ENCODE results near the gene AKAP13. TPM values are rescaled to one million over a fixed set of nuclear protein-coding genes. Genes with fewer than 3 reads are reported as not detected.

Gene AKAP13
- total and polyA plus RNA-seq, 2 donors: 84.2 to 206 TPM

DNA sequence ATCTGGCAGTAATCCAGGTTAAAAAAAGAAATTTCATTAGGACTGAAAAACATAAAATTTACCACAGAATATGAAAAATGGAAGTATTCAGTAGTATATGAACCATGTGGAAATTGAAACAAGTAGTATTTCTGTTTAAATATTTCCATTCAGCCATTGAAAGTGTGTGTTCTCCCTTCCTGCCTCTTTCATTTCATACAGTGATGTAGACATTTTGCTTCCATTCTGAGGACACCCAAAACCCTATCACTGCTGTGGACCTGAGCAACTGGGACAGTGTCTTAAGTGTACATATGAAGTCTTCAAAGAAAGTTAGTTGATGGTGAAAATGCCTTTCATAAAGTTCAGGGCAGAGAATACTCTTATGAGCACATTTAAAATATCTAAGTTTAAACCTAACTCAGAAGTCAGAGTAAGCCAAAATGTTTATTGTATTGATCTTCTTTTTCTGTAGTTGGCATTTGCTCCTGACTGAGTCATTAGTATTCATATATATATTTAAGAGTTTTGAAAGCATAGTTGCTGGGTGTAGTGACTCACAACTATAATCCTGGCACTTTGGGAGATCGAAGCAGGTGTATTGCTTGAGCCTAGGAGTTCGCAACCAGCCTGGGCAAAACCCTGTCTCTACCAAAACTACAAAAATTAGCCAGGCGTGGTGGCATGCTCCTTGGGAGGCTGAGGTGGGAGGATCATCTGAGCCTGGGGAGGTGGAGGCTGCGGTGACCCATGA, 215.6 kb downstream of the AKAP13 start:
- H3K27ac ChIP-seq (ENCODE audit: low read depth): no peak overlapping the region
- no peaks in the 10 kb centered on the region for H3K36me3 ChIP-seq (ENCODE audit: insufficient read depth)
- DNase-seq (ENCODE audit: extremely low spot score): no peak
- H3K4me1 ChIP-seq (ENCODE audit: insufficient read depth): no peaks in the 10 kb centered on the region
- WGBS: 95% methylated on average over 4 of the region's 4 CpGs
- H3K4me3 ChIP-seq (ENCODE audit: low read depth, low read length): no peak overlapping the region

DNA sequence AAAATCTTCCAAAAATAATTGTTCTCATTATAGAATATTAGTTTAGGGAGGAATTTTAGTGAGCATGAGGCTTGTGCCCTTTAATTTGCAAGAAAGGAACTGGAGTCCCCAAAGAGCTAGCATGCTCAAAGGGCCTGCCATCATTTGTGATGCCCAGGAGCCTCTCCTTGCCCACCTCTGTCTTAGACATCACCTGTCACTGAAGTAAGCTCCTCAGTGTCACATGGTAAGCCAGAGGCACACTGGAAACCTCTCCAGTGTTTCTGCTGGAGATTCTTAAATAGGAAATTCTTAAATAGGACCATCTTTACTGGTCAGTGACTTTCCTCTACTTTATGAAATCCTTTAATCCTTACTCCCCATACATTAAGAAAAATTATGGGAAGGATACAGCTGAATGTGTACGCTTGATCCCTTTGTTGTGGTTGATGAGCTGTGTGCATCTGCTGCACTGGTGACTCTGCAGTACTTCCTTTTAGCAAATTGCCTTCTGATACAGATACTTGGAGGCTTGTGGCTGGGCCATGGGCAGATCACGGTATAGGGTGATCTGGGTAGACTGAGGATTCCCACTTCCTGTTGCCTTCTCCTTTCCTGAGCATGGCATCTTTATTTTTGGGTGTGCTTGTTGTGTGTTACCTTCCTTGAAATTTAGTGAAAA, 216.9 kb downstream of the AKAP13 start:
- no peaks in the 10 kb centered on the region for H3K36me3 ChIP-seq (ENCODE audit: insufficient read depth)
- WGBS: 92% methylated on average over 2 of the region's 2 CpGs
- no peaks in the 10 kb centered on the region for H3K4me1 ChIP-seq (ENCODE audit: insufficient read depth)
- DNase-seq (ENCODE audit: extremely low spot score): no peak
- no peak overlapping the region for H3K27ac ChIP-seq (ENCODE audit: low read depth)
- no peak overlapping the region for H3K4me3 ChIP-seq (ENCODE audit: low read depth, low read length)

DNA sequence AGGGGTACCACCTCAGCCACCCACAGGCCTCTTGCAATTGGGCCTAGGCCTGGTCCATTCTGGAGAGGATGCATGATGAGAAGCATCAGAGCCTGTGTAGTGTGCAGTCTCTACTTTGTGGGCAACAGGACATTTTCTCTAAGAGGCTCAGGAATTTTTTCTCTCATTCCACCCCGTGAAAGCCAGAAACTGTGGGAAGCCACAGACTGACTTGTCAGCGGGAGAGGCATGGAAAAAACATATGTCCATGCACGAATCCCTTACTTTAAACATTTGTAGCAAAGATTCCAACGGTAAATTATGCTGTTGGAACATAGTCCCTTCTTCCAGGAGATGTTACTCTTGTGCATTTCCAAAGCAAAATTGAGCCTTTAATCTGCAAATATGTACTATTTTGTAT, 217.8 kb downstream of the AKAP13 start:
- H3K27ac ChIP-seq (ENCODE audit: low read depth): no peak overlapping the region
- no peak for DNase-seq (ENCODE audit: extremely low spot score)
- H3K36me3 ChIP-seq (ENCODE audit: insufficient read depth): no peaks in the 10 kb centered on the region
- no peaks in the 10 kb centered on the region for H3K4me1 ChIP-seq (ENCODE audit: insufficient read depth)
- WGBS: 45% methylated on average over 4 of the region's 4 CpGs
- H3K4me3 ChIP-seq (ENCODE audit: low read depth, low read length): no peak overlapping the region

DNA sequence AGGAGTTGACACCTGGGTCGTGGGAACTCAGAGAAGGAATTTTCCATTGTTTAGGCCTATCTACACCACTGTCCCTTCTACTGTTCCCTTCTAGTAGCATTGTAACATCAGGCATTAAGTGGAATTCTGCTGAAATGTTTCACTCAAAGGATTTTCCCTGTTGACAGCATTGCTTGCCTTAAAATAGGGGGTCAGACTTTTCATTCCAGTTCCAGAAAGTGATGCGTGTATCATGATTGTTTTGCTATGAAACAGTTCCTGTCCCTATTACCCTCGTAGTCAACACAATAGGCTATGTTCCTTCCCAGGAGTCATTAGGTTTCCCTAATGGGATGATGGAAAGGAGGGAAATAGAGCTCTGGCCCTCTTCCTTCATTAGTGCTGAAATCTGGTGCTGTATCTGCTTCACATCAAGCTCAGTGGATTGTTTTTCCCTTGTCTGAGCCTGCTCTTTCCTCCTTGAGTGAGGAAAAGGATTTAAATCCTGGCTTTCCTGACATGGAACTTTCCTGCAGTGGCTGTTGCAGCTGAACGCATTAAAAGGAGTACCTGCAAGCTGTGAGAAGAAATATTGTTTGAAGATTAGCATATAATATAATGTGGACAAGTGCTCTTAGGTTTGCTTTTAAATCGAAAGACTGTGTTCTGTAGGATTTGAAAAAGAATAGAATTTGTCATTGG, 218.5 kb downstream of the AKAP13 start:
- Histone ChIP-seq H3K27ac (ENCODE audit: low read depth) (no peak overlapping the region), H3K4me1 (ENCODE audit: insufficient read depth) (no peaks in the 10 kb centered on the region), H3K36me3 (ENCODE audit: insufficient read depth) (no peaks in the 10 kb centered on the region), H3K4me3 (ENCODE audit: low read depth, low read length) (no peak overlapping the region)
- WGBS: 72% methylated on average over 5 of the region's 5 CpGs
- DNase-seq (ENCODE audit: extremely low spot score): no peak

DNA sequence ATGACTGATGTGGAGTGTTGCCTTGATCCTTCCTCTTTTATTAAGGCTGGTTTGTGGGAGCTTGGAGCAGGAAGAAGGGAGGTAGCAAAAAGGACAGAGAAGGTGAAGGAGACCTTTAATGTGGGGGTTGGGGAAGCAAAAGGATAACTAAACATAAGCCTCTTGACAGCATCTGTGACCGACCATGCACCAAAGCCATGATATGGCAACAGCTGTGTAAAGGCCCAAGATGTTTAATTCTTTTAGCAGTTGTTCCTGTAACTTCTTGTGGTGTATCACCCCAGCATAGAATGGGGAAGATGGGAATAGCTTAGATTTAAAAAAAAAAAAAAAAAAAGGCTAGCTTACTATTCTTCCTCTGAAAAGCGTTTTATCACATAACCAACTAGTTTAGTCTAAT, 219.6 kb downstream of the AKAP13 start:
- Histone ChIP-seq H3K4me1 (ENCODE audit: insufficient read depth) (no peaks in the 10 kb centered on the region), H3K36me3 (ENCODE audit: insufficient read depth) (no peaks in the 10 kb centered on the region), H3K27ac (ENCODE audit: low read depth) (no peak overlapping the region), H3K4me3 (ENCODE audit: low read depth, low read length) (no peak overlapping the region)
- no peak for DNase-seq (ENCODE audit: extremely low spot score)
- WGBS: 92% methylated on average over 2 of the region's 2 CpGs

DNA sequence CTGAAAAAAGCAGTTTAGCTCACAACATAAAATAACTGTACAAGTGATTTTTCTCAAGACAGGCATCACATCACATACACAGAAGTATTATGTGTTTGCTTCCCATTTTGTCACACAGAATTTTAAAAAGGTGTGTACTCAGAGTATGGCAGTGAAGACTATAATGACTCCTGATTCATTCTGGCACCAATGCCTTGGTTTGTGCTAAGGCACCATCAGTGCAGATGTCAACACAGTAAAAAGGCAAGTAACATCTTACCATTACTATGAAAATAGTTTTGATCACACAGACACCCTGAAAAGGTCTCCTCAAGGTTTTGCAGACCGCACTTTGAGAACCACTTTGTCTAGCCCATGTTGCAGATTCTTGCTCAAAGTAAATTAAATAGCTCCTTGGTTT, 222.8 kb downstream of the AKAP13 start:
- no peaks in the 10 kb centered on the region for H3K36me3 ChIP-seq (ENCODE audit: insufficient read depth)
- DNase-seq (ENCODE audit: extremely low spot score): no peak
- no peak overlapping the region for H3K27ac ChIP-seq (ENCODE audit: low read depth)
- no peak overlapping the region for H3K4me3 ChIP-seq (ENCODE audit: low read depth, low read length)
- H3K4me1 ChIP-seq (ENCODE audit: insufficient read depth): no peaks in the 10 kb centered on the region
- WGBS: 97% methylated on average over 1 of the region's 1 CpG

DNA sequence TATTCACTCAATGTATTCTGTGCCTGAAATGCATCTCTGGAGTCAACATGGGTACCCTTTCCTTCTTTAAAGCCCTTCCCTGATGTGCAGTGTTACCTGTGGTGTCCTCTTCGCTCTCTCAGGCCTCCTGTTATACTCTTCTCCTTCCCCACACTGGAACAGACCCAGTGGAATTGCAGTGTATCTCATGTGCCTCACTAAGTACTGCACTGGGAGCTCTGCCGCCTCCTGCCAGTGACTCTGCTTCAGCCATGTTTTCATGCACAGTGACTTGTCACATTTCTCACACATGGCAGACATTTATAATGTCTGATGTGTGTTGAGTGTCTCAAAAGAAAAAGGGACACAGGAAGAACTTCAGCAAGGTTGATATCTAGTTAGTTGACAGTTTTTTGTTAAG, 223.3 kb downstream of the AKAP13 start:
- WGBS: 96% methylated on average over 2 of the region's 2 CpGs
- Histone ChIP-seq H3K4me3 (ENCODE audit: low read depth, low read length) (no peak overlapping the region), H3K4me1 (ENCODE audit: insufficient read depth) (no peaks in the 10 kb centered on the region)

DNA sequence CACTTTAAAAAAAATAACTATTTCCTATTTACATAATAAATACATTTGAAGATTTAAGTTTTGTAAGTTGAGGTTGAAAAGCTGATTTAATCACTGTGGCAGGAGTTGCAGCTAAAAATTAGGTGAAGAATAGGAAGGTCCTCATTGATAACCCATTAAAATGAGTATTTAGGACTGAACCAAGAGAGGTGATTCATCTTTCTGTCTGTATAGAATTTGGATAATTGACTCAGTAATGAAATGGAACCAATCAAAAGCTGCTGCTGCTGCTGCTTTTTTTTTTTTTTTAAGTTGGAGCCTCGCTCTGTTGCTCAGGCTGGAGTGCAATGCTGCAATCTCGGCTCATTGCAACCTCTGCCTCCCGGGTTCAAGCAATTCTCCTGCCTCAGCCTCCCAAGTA, 223.8 kb downstream of the AKAP13 start:
- Histone ChIP-seq H3K36me3 (ENCODE audit: insufficient read depth) (no peaks in the 10 kb centered on the region), H3K4me3 (ENCODE audit: low read depth, low read length) (no peak overlapping the region), H3K27ac (ENCODE audit: low read depth) (no peak overlapping the region), H3K4me1 (ENCODE audit: insufficient read depth) (no peaks in the 10 kb centered on the region)
- DNase-seq (ENCODE audit: extremely low spot score): no peak
- 98% methylated on average over 3 of the region's 3 CpGs for WGBS

More for the DNA sequence above, 223.3 kb downstream of the AKAP13 start:
- no peaks in the 10 kb centered on the region for H3K36me3 ChIP-seq (ENCODE audit: insufficient read depth)
- no peak for DNase-seq (ENCODE audit: extremely low spot score)
- H3K27ac ChIP-seq (ENCODE audit: low read depth): no peak overlapping the region

DNA sequence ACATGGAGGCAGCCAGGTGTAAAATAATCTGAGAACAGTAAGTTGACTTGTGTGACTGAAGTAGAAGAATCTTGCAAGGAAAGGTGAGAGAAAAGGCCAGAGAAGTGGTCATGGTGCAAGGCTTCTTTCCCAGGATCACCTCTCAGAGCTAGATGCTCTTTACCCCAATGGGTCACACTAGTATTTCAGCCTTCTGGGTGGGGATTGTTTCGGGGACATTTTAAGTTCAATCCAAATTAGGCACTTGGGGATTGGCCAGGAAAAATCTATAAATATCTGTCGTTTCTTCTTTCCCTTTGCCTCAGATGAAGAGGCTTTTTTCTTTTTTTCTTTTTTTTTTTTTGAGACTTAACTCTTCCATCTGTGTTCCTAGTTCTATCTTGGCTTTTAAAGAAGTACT, 226.3 kb downstream of the AKAP13 start:
- H3K4me1 ChIP-seq (ENCODE audit: insufficient read depth): no peaks in the 10 kb centered on the region
- no peak overlapping the region for H3K27ac ChIP-seq (ENCODE audit: low read depth)
- H3K4me3 ChIP-seq (ENCODE audit: low read depth, low read length): no peak overlapping the region
- no peak for DNase-seq (ENCODE audit: extremely low spot score)
- H3K36me3 ChIP-seq (ENCODE audit: insufficient read depth): no peaks in the 10 kb centered on the region
- WGBS: 22% methylated on average over 2 of the region's 2 CpGs

DNA sequence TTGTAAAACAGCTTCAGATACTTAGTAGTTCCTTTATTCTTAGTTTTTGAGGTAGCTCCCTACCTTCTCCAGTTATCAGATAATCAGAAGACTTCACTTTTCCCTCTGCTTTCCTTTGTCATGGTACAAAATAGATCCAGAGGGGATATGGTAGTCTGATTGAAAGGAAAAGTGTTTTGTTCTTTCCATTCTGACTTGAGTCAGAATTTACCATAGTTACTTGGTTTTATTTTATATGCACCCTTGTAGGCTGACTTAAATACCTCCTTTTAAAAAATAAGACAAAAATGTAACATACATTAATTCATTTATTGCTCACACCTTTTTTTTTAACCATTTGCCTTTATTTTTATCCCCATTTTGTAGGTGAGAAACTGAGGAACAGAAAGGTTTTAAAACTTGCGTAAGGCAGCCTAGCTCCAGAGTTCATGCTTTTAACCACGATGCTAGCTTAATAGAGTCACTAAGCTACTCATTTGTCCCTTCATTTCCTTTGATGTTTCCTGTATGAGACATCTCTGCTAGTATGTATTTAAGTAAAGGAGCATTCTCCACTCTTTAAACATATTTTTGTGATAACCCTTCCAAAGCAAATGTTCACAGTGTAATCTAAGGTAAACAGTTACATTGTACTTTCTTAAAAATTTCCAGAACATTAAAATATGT, 226.9 kb downstream of the AKAP13 start:
- Histone ChIP-seq H3K27ac (ENCODE audit: low read depth) (no peak overlapping the region), H3K36me3 (ENCODE audit: insufficient read depth) (no peaks in the 10 kb centered on the region), H3K4me1 (ENCODE audit: insufficient read depth) (no peaks in the 10 kb centered on the region), H3K4me3 (ENCODE audit: low read depth, low read length) (no peak overlapping the region)
- WGBS: 51% methylated on average over 2 of the region's 2 CpGs
- no peak for DNase-seq (ENCODE audit: extremely low spot score)

DNA sequence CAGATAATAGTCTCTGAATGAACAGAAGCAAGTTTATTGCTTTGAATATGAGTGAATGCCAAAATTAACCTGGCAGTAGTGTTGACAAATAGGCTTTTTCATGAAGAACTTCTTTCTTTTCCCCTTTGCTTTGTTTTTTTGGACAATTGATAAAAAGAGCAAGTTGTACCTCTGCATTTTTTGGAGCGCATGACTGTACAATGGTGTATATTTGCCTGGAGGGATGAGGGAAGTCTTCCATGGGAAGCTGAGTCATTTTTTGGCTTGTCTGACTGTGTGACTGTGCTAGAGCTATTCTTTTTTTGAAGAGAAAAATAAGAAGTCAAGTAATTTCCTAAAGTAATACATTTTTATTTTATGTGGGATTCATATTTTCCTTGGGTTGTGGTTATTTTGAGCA, 227.4 kb downstream of the AKAP13 start:
- DNase-seq (ENCODE audit: extremely low spot score): no peak
- WGBS: 22% methylated on average over 1 of the region's 1 CpG
- H3K27ac ChIP-seq (ENCODE audit: low read depth): no peak overlapping the region
- H3K4me1 ChIP-seq (ENCODE audit: insufficient read depth): no peaks in the 10 kb centered on the region
- H3K4me3 ChIP-seq (ENCODE audit: low read depth, low read length): no peak overlapping the region
- H3K36me3 ChIP-seq (ENCODE audit: insufficient read depth): no peaks in the 10 kb centered on the region

DNA sequence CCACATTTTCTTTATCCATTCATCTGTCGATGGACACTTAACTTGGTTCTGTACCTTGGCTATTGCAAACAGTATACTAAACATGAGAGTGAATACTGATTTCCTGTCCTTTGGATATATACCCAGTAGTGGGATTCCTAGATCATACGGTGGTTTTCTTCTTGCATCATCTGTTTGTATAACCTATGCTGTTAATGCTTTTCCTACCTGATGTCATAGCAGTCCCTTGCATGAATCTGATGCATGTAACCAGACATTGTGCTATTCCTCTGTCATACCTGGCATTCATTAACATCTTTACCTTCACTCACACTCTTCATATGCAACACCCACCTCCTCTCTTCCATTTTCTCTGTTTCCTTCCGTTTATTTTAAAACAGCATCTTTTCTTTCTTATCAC, 229.1 kb downstream of the AKAP13 start:
- H3K4me3 ChIP-seq (ENCODE audit: low read depth, low read length): no peak overlapping the region
- no peaks in the 10 kb centered on the region for H3K4me1 ChIP-seq (ENCODE audit: insufficient read depth)
- WGBS: 81% methylated on average over 3 of the region's 3 CpGs
- no peak for DNase-seq (ENCODE audit: extremely low spot score)
- H3K36me3 ChIP-seq (ENCODE audit: insufficient read depth): no peaks in the 10 kb centered on the region
- H3K27ac ChIP-seq (ENCODE audit: low read depth): no peak overlapping the region

DNA sequence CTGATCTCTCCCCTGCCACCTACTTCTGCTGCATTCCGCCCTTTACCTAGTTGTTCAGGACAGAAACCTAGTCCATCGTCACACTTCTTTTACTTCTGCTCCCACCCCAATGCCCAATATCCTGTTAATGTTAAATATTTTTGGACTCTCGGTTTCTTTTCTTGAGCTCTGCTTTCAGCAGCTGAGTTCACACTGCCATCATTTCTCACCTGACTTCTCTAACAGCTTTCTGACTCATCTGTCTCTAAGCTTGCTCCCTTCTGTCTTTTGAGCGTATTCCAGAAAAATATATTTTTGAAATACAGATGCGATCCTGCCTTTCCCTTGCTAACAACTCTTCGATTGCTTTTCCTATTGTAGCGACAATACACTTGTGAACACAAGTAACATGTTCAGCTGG, 231.0 kb downstream of the AKAP13 start:
- no peak overlapping the region for H3K27ac ChIP-seq (ENCODE audit: low read depth)
- no peaks in the 10 kb centered on the region for H3K4me1 ChIP-seq (ENCODE audit: insufficient read depth)
- no peak overlapping the region for H3K4me3 ChIP-seq (ENCODE audit: low read depth, low read length)

DNA sequence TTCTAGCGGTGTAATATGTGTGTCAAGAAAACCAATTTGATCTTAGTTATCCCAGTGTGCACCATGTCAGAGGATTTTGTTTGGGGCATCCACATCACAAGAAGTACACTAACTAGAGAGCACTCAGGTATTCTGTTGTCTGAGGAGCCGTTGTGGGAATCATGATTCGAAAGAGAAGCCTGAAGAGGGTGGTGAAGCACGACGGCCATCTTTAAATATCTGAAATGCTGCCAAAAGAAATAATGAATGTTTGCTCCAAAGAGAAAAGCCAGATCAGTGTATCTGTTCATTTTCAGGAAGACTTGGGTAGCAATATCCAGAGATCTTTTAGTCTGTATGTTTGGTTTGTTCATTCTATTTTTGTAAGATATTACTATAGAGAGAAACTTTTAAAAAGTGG, 233.7 kb downstream of the AKAP13 start:
- Histone ChIP-seq H3K4me3 (ENCODE audit: low read depth, low read length) (no peak overlapping the region), H3K27ac (ENCODE audit: low read depth) (no peak overlapping the region), H3K36me3 (ENCODE audit: insufficient read depth) (peaks cover 2% of the 10 kb centered on the region), H3K4me1 (ENCODE audit: insufficient read depth) (no peaks in the 10 kb centered on the region)
- WGBS: 32% methylated on average over 5 of the region's 5 CpGs
- no peak for DNase-seq (ENCODE audit: extremely low spot score)

More for the DNA sequence above, 231.0 kb downstream of the AKAP13 start:
- no peak for DNase-seq (ENCODE audit: extremely low spot score)
- H3K36me3 ChIP-seq (ENCODE audit: insufficient read depth): no peaks in the 10 kb centered on the region
- 85% methylated on average over 7 of the region's 7 CpGs for WGBS

Data from urinary bladder (tissue), 4 donors.